ENCODE measurements around the gene KCNMA1.
"Not testable (repeated sequence)": the region's sequence is repeated elsewhere in the genome, so short reads cannot be mapped to it uniquely, and the experiment has no call there.

KCNMA1 gene

GRCh38 chr10:77415313-77415960, 222.2 kb downstream of the KCNMA1 start:
- DNase-seq (ENCODE audit: low read depth), result no peak

- DNase-seq (ENCODE audit: low read depth), result no peak
Observed at GRCh38 chr10:77413231-77413630, 224.4 kb downstream of the KCNMA1 start.

- not testable (repeated sequence) for DNase-seq (ENCODE audit: low read depth)
Observed at GRCh38 chr10:77412573-77413133, 225.0 kb downstream of the KCNMA1 start.

GRCh38 chr10:77411805-77412204, 225.8 kb downstream of the KCNMA1 start:
- no peak for DNase-seq (ENCODE audit: low read depth)

- DNase-seq (ENCODE audit: low read depth), result no peak
Observed at GRCh38 chr10:77410523-77410922, 227.1 kb downstream of the KCNMA1 start.

GRCh38 chr10:77409697-77410471, 227.7 kb downstream of the KCNMA1 start:
- no peak for DNase-seq (ENCODE audit: low read depth)

- no peak for DNase-seq (ENCODE audit: low read depth)
Observed at GRCh38 chr10:77408259-77408658, 229.3 kb downstream of the KCNMA1 start.

GRCh38 chr10:77406764-77407430, 230.7 kb downstream of the KCNMA1 start:
- DNase-seq (ENCODE audit: low read depth), result no peak

GRCh38 chr10:77405771-77406241, 231.8 kb downstream of the KCNMA1 start:
- DNase-seq (ENCODE audit: low read depth), result no peak

- no peak for DNase-seq (ENCODE audit: low read depth)
Observed at GRCh38 chr10:77404810-77405209, 232.8 kb downstream of the KCNMA1 start.

GRCh38 chr10:77403761-77404160, 233.8 kb downstream of the KCNMA1 start:
- DNase-seq (ENCODE audit: low read depth), result no peak

- no peak for DNase-seq (ENCODE audit: low read depth)
Observed at GRCh38 chr10:77401683-77402082, 235.9 kb downstream of the KCNMA1 start.

- DNase-seq (ENCODE audit: low read depth), result no peak
Observed at GRCh38 chr10:77400033-77400432, 237.6 kb downstream of the KCNMA1 start.

- no peak for DNase-seq (ENCODE audit: low read depth)
Observed at GRCh38 chr10:77398986-77399755, 238.4 kb downstream of the KCNMA1 start.

- no peak for DNase-seq (ENCODE audit: low read depth)
Observed at GRCh38 chr10:77398558-77398957, 239.1 kb downstream of the KCNMA1 start.

- DNase-seq (ENCODE audit: low read depth), result no peak
Observed at GRCh38 chr10:77397103-77397502, 240.5 kb downstream of the KCNMA1 start.

- no peak for DNase-seq (ENCODE audit: low read depth)
Observed at GRCh38 chr10:77396290-77396689, 241.3 kb downstream of the KCNMA1 start.

GRCh38 chr10:77393821-77394501, 243.6 kb downstream of the KCNMA1 start:
- DNase-seq (ENCODE audit: low read depth), result no peak

- DNase-seq (ENCODE audit: low read depth), result no peak
Observed at GRCh38 chr10:77393411-77393810, 244.2 kb downstream of the KCNMA1 start.

- no peak for DNase-seq (ENCODE audit: low read depth)
Observed at GRCh38 chr10:77392851-77393250, 244.8 kb downstream of the KCNMA1 start.

GRCh38 chr10:77392236-77392721, 245.3 kb downstream of the KCNMA1 start:
- no peak for DNase-seq (ENCODE audit: low read depth)

Data from CMK (cell line).